Psoas muscle (tissue), 8 donors: ENCODE data around the gene PAIP2B. TPM values are rescaled to one million over a fixed set of nuclear protein-coding genes. Genes with fewer than 3 reads are reported as not detected.
A peak's percentile ranks its signal among the peaks of the same experiment; 100 is the strongest.
"Not testable (repeated sequence)": the region's sequence is repeated elsewhere in the genome, so short reads cannot be mapped to it uniquely, and the experiment has no call there.

Experiments used
- ATAC-seq, 4 donors: fragments of 200-7000 bp; cut with Tn5 transposase; one replicate each; pipeline ENCODE4 v1.9.1; 2020; ENCODE audit warnings: moderate library complexity in 3 of 4, mild to moderate bottlenecking in 2 of 4
- DNase-seq, 2 donors: peaks; one replicate each; pipeline ENCODE4 v3.0.0-alpha.2; 2020
- H3K27ac ChIP-seq: fragments of 200-600 bp; one replicate; pipeline ENCODE4 v1.8.0; 2022
- H3K27me3 ChIP-seq, 3 donors: fragments of 200-600 bp in 1 of 3; one replicate each; pipeline versions ENCODE4 v1.6.1 to v1.8.0; 2013 to 2022; ENCODE audit warnings: low read length in 2 of 3, mild to moderate bottlenecking in 2 of 3, moderate library complexity in 1 of 3; ENCODE audit not compliant: insufficient read depth in 3 of 3
- H3K36me3 ChIP-seq, 2 donors: fragments of 200-600 bp in 1 of 2; one replicate each; pipeline versions ENCODE4 v1.6.1 to v1.8.0; 2013 to 2022; ENCODE audit warnings: low read depth in 1 of 2, mild to moderate bottlenecking in 1 of 2, moderate library complexity in 1 of 2; ENCODE audit not compliant: insufficient read depth in 1 of 2
- H3K4me1 ChIP-seq: fragments of 200-600 bp; one replicate; pipeline ENCODE4 v1.8.0; 2022
- H3K4me3 ChIP-seq: fragments of 200-600 bp; one replicate; pipeline ENCODE4 v1.8.0; 2022; ENCODE audit warnings: mild to moderate bottlenecking
- H3K9me3 ChIP-seq: fragments of 200-600 bp; one replicate; pipeline ENCODE4 v1.8.0; 2022
- CTCF ChIP-seq: fragments of 200-600 bp; IDR thresholded peaks from one replicate; pipeline ENCODE4 v1.8.0; 2022; ENCODE audit warnings: antibody characterized with exemption
- WGBS, 3 donors: extraction: QIAGEN DNeasy Blood & Tissue Kit; methylation state at CpG; one replicate each; pipeline versions ENCODE4 v1.1.6 to v1.1.7; 2013; 5-methylcytosine and 5-hydroxymethylcytosine counted together
- intact Hi-C, 2 donors: fragments of 100-400 bp; cut with DNase I; formaldehyde crosslinking; loops; one replicate each; pipeline versions ENCODE4 v1.11.0 to v1.14.2; 2022
- polyA plus RNA-seq, 3 donors: library from polyadenylated mRNA; stranded (reverse); fragments of 200-250 nt; gene quantifications; one replicate each; pipeline ENCODE4 v1.2.3, GENCODE V29; 2013
- total RNA-seq, 4 donors: library from RNA; stranded (reverse); fragmentation: NEBNext Ultra II Directional in 2 of 4; extraction: Animal tissue kit (Norgen Biotek cat#: 25700) in 2 of 4; gene quantifications; one replicate each; pipeline versions ENCODE4 v1.2.1 to v1.2.4, GENCODE V29; 2021 to 2023
- donor health status: healthy with polysubstance abuse.
- donor health status: DM: no; HTN: no; CAD: no; lungs with moderate emphysema.
- donor health status: Bipolar disorder and iron deficiency.
- donor health status: healthy.
- donor health status: DM: yes; HTN: yes; CAD: no.
- donor health status: DM: no; HTN: no; CAD: no.
- donor health status: DM: no; HTN: no; CAD: no.
- donor health status: DM: yes; HTN: yes; CAD: no.

Gene PAIP2B
- total and polyA plus RNA-seq, 7 donors, result 2.7 to 47.4 (median 14.0) TPM

DNA sequence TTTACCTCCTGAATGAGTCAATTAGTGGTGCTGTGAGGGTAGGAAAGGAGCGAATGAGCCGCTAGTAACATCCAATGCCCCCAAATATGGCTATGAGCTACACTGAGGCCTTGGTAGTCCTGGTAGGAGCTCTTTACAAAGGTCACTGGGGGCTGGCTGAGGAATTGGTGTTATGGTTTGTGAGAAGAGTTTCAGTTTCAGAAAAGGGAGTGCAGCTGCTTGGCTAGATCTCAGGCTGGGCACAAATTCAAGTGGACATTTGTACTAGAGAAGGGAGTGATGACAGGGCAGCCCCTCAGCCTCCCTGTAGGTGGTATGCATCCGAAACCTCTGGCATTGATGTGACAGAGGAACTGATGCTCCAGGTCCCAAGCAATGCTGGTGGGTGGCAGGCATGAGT lies 13.9 kb upstream of the PAIP2B start:
- Histone ChIP-seq H3K4me3 (no peak overlapping the region), H3K9me3 (no peaks in the 10 kb centered on the region), H3K4me1 (peaks cover 53% of the 10 kb centered on the region), H3K27ac (peak overlapping the region; percentile 26), H3K36me3 (no peaks in the 10 kb centered on the region), H3K27me3 (no peaks in the 10 kb centered on the region)
- 25 to 36% (median 28%) methylated on average over 3 of the region's 3 CpGs for WGBS, 3 donors
- ATAC-seq (peak; percentile 9 to 31 (median 12)), DNase-seq (no peak)
- TF ChIP-seq CTCF, result no peak
- intact Hi-C loops, result no loop called here

DNA sequence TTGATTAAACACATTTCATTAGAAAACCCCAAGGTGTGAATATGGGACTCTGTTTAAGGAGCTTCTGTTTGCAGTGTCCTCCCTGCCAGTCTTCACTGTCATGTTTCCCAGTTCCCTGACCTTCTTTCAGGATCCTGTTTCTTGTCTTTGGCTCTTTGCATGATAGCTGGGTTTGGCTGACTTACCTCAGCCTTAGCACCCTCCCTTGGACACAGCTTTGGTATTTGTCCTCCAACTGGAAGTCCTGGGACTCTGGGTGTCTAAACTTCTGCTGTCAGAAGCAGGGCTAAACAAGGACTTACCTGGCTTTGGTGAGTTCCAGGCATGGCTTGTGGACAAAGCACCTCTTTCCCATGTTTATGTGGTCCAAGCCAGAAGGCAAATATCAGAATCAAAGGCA lies 11.2 kb upstream of the PAIP2B start:
- intact Hi-C loops, result no loop called here
- Histone ChIP-seq H3K9me3 (no peaks in the 10 kb centered on the region), H3K36me3 (no peaks in the 10 kb centered on the region), H3K4me3 (peak overlapping the region; percentile 4), H3K27ac (peak overlapping the region; percentile 80), H3K4me1 (peaks cover 42% of the 10 kb centered on the region), H3K27me3 (no peaks in the 10 kb centered on the region)
- ATAC-seq (peak; percentile 82 to 91 (median 90)), DNase-seq (no peak)
- TF ChIP-seq CTCF, result no peak

- DNase-seq (no peak), ATAC-seq (peak in 3 of 4 donors; percentile 26 to 58 (median 51))
- Histone ChIP-seq H3K36me3 (no peaks in the 10 kb centered on the region), H3K9me3 (no peaks in the 10 kb centered on the region), H3K27ac (peak overlapping the region; percentile 80), H3K27me3 (no peaks in the 10 kb centered on the region), H3K4me3 (no peak overlapping the region), H3K4me1 (peaks cover 31% of the 10 kb centered on the region)
- TF ChIP-seq CTCF, result no peak
- WGBS, 3 donors, result 42 to 48% (median 46%) methylated on average over 7 of the region's 7 CpGs
- intact Hi-C loops, result no loop called here
Observed at GRCh38 chr2:71235930-71236587, 9.2 kb upstream of the PAIP2B start.

GRCh38 chr2:71233072-71233471 lies 6.2 kb upstream of the PAIP2B start:
- H3K27ac ChIP-seq, H3K27me3 ChIP-seq, ATAC-seq, DNase-seq, H3K36me3 ChIP-seq, H3K4me3 ChIP-seq, H3K9me3 ChIP-seq, intact Hi-C loops: not testable (repeated sequence)
- H3K4me1 ChIP-seq, result peaks cover 14% of the 10 kb centered on the region
- WGBS, 3 donors, result 80 to 84% (median 80%) methylated on average over 7 of the region's 7 CpGs

DNA sequence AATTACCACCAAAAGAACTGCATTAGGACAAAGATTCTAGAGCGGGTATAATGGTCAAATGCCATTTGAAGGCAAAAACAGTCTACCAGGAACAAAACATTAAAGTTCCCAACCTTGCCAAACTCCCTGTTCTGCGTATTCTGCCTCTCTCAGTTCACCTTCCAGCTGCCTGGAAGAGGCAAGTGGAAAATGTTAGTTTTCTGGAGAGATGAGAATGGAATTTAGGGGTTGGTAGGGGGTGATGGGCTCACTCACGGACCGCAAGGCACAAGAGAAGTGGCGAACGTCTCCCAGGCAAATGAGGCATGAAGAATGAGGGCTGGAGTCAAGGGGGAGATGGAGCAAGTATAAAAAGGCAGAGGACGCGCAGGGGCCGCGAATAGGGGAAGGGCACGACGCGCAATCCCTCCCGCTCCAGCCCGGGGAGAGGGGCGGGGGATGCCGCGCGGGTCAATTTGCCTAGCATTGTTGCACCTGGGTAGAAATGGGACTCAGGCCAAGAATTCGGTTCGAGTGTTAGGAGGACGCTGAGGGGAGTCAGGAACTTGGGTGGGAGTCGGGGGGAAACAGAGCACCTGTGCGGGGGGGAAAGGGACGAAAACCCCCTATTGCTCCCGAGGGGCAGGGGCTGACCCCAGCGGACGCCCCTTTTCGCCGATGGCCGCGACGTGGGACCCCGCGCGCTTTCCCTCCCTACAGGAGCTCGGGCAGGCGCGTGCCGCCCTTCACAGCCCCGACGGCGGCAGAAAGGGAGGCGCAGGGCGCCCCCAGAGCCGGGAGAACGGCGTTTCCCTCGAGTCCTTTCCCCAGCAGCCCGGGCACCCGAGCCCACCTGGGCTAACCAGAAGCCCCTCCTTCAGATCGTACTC lies 573 bp downstream of the PAIP2B start:
- Histone ChIP-seq H3K27ac (peak overlapping the region; percentile 95), H3K27me3 (no peaks in the 10 kb centered on the region), H3K4me3 (peak overlapping the region; percentile 90), H3K9me3 (no peaks in the 10 kb centered on the region), H3K4me1 (no peaks in the 10 kb centered on the region), H3K36me3 (no peaks in the 10 kb centered on the region)
- DNase-seq, result peak; percentile 23 to 60
- intact Hi-C loops, result loop anchor here in 1 of 2 donors (5.0 kb wide), 1 partner anchor 51 kb away; no protein-coding TSS in a partner anchor
- ATAC-seq, result peak in 3 of 4 donors; percentile 18 to 47 (median 23)
- WGBS, 3 donors, result 1% methylated on average over 42 to 52 of the region's 52 CpGs
- TF ChIP-seq CTCF, result peak; percentile 11
